HG03280 (cell line): ENCODE measurements around the gene GPR119.
A peak's percentile ranks its signal among the peaks of the same experiment; 100 is the strongest.
"Not testable (repeated sequence)": the region's sequence is repeated elsewhere in the genome, so short reads cannot be mapped to it uniquely, and the experiment has no call there.

Experiments
- ATAC-seq: cut with Tn5 transposase; IDR thresholded peaks from one replicate; pipeline ENCODE4 v1.9.1; 2021; ENCODE audit warnings: mild to moderate bottlenecking, moderate library complexity; ENCODE audit not compliant: unreplicated experiment

GPR119 gene

GRCh38 chrX:130385520-130385919 is at the start of gene GPR119:
Gene GPR119 (minus strand): TSS chrX:130385674. CDS start chrX:130385447, 227 bp downstream.
- ATAC-seq: no peak

GRCh38 chrX:130429236-130429635 is 43.8 kb upstream of the GPR119 start:
- ATAC-seq: not testable (repeated sequence)

GRCh38 chrX:130426531-130426930 is 41.1 kb upstream of the GPR119 start:
- ATAC-seq: no peak

- no peak for ATAC-seq
Measured at GRCh38 chrX:130419263-130419662, 33.8 kb upstream of the GPR119 start.

- no peak for ATAC-seq
Measured at GRCh38 chrX:130418740-130419139, 33.3 kb upstream of the GPR119 start.

- no peak for ATAC-seq
Measured at GRCh38 chrX:130418066-130418465, 32.6 kb upstream of the GPR119 start.

- no peak for ATAC-seq
Measured at GRCh38 chrX:130416785-130417184, 31.3 kb upstream of the GPR119 start.

GRCh38 chrX:130415201-130415600 is 29.7 kb upstream of the GPR119 start:
- ATAC-seq: no peak

- no peak for ATAC-seq
Measured at GRCh38 chrX:130414800-130415199, 29.3 kb upstream of the GPR119 start.

GRCh38 chrX:130413415-130413814 is 27.9 kb upstream of the GPR119 start:
- no peak for ATAC-seq

- ATAC-seq: no peak
Measured at GRCh38 chrX:130402208-130402684, 16.8 kb upstream of the GPR119 start.

GRCh38 chrX:130401415-130402207 is 16.1 kb upstream of the GPR119 start, which contains the start of gene RBMX2:
Gene RBMX2 (plus strand): TSS chrX:130401987. CDS start chrX:130402033, 46 bp downstream.
- peak; percentile 95 for ATAC-seq

- ATAC-seq: no peak
Measured at GRCh38 chrX:130395341-130395740, 9.9 kb upstream of the GPR119 start.

- no peak for ATAC-seq
Measured at GRCh38 chrX:130393451-130394074, 8.1 kb upstream of the GPR119 start.

GRCh38 chrX:130386408-130386808 is 934 bp upstream of the GPR119 start:
- ATAC-seq: no peak

- ATAC-seq: no peak
Measured at GRCh38 chrX:130378024-130378669, 7.3 kb downstream of the GPR119 start.

GRCh38 chrX:130376077-130376476 is 9.4 kb downstream of the GPR119 start:
- ATAC-seq: no peak

- not testable (repeated sequence) for ATAC-seq
Measured at GRCh38 chrX:130352050-130352449, 33.4 kb downstream of the GPR119 start.

- no peak for ATAC-seq
Measured at GRCh38 chrX:130351567-130351966, 33.9 kb downstream of the GPR119 start.

- ATAC-seq: no peak
Measured at GRCh38 chrX:130347321-130347720, 38.2 kb downstream of the GPR119 start.

- no peak for ATAC-seq
Measured at GRCh38 chrX:130343411-130343810, 42.1 kb downstream of the GPR119 start.

GRCh38 chrX:130340271-130340670 is 45.2 kb downstream of the GPR119 start:
- peak; percentile 17 for ATAC-seq
